IMR-90 (cell line): ENCODE data around the gene SEZ6L. TPM values are rescaled to one million over a fixed set of nuclear protein-coding genes. Genes with fewer than 3 reads are reported as not detected.

Experiments used
- ATAC-seq: fragments of 200-7000 bp; cut with Tn5 transposase; 2 replicates; pipeline ENCODE4 v1.9.1; 2020; ENCODE audit warnings: low read depth, mild to moderate bottlenecking, moderate library complexity
- BruUV-seq: library from RNA; stranded (reverse); fragments of 400-500 nt; replicated peaks from 2 replicates; lab custom pipeline; 2021; lab: Mats Ljungman, UMichigan
- CTCF ChIA-PET: fragments of 300-600 bp; formaldehyde crosslinking; extraction: SDS; loops from one replicate; lab custom pipeline; 2021; ENCODE audit warnings: antibody characterized with exemption; lab: Yijun Ruan, JAX
- POLR2A ChIA-PET: fragments of 300-600 bp; sonication (Branson Sonifier 250); formaldehyde crosslinking; loops from one replicate; lab custom pipeline; 2022; ENCODE audit warnings: antibody characterized with exemption; ENCODE audit not compliant: unreplicated experiment; lab: Charles Lee
- DNase-seq: peaks from one replicate; pipeline ENCODE4 v3.0.0; 2013
- H2AFZ ChIP-seq: replicated peaks from 2 replicates; pipeline ENCODE3; 2013; ENCODE audit warnings: low read length, mild to moderate bottlenecking; ENCODE audit not compliant: poor library complexity
- H2AK5ac ChIP-seq: 2 replicates; pipeline ENCODE4 v1.6.1; 2013; ENCODE audit warnings: low read depth, low read length, inconsistent platforms
- H2AK9ac ChIP-seq: replicated peaks from 2 replicates; pipeline ENCODE3; 2013; ENCODE audit warnings: mild to moderate bottlenecking, low read depth, low read length, moderate library complexity; ENCODE audit not compliant: poor library complexity
- H2BK120ac ChIP-seq: 2 replicates; pipeline ENCODE4 v1.6.1; 2013; ENCODE audit warnings: low read depth, low read length, inconsistent platforms
- H2BK15ac ChIP-seq: 3 replicates; pipeline ENCODE4 v1.6.1; 2013; ENCODE audit warnings: low read depth, low read length, inconsistent platforms
- H2BK20ac ChIP-seq: 2 replicates; pipeline ENCODE4 v1.6.1; 2013; ENCODE audit warnings: low read depth, mild to moderate bottlenecking, inconsistent platforms, low read length, moderate library complexity
- H2BK5ac ChIP-seq: 2 replicates; pipeline ENCODE4 v1.6.1; 2013; ENCODE audit warnings: mild to moderate bottlenecking, low read depth, low read length, inconsistent platforms; ENCODE audit not compliant: poor library complexity, severe bottlenecking
- H3K14ac ChIP-seq: replicated peaks from 2 replicates; pipeline ENCODE4 v1.6.1; 2013; ENCODE audit warnings: low read depth, low read length, inconsistent platforms
- H3K18ac ChIP-seq: 2 replicates; pipeline ENCODE4 v1.6.1; 2013; ENCODE audit warnings: low read depth, low read length, control low read depth
- H3K23ac ChIP-seq: 2 replicates; pipeline ENCODE4 v1.6.1; 2013; ENCODE audit warnings: low read depth, low read length, inconsistent platforms
- H3K27ac ChIP-seq: 2 replicates; pipeline ENCODE4 v1.5.1; 2013; ENCODE audit warnings: mild to moderate bottlenecking, control low read depth, low read length; ENCODE audit not compliant: insufficient read depth
- H3K27me3 ChIP-seq: 2 replicates; pipeline ENCODE4 v1.6.1; 2013; ENCODE audit warnings: low read length; ENCODE audit not compliant: control insufficient read depth, insufficient read depth
- H3K36me3 ChIP-seq: 2 replicates; pipeline ENCODE4 v1.6.1; 2013; ENCODE audit warnings: low read length, mixed read lengths; ENCODE audit not compliant: control insufficient read depth, insufficient read depth
- H3K4ac ChIP-seq: 2 replicates; pipeline ENCODE4 v1.6.1; 2013; ENCODE audit warnings: low read depth, low read length, inconsistent platforms
- H3K4me1 ChIP-seq: 2 replicates; pipeline ENCODE4 v1.6.1; 2013; ENCODE audit warnings: low read length, mixed read lengths; ENCODE audit not compliant: control insufficient read depth, insufficient read depth
- H3K4me2 ChIP-seq: 2 replicates; pipeline ENCODE4 v1.6.1; 2013; ENCODE audit warnings: low read depth, mild to moderate bottlenecking, control low read depth, low read length, moderate library complexity
- H3K4me3 ChIP-seq: 2 replicates; pipeline ENCODE4 v1.5.1; 2013; ENCODE audit warnings: low read depth, mild to moderate bottlenecking, control low read depth, low read length, moderate library complexity; ENCODE audit not compliant: insufficient read depth
- H3K56ac ChIP-seq: 2 replicates; pipeline ENCODE4 v1.6.1; 2013; ENCODE audit warnings: low read length, inconsistent platforms; ENCODE audit not compliant: insufficient read depth; ENCODE audit errors: extremely low read depth
- H3K79me1 ChIP-seq, 2 experiments: 2 replicates each; pipeline ENCODE4 v1.6.1; 2013; ENCODE audit warnings: low read length in 2 of 2, inconsistent platforms in 1 of 2, low read depth in 1 of 2
- H3K9ac ChIP-seq: 2 replicates; pipeline ENCODE4 v1.6.1; 2013; ENCODE audit warnings: low read depth, low read length, control low read depth
- H3K9me1 ChIP-seq: 2 replicates; pipeline ENCODE4 v1.6.1; 2013; ENCODE audit warnings: low read length, inconsistent platforms; ENCODE audit not compliant: insufficient read depth
- H3K9me3 ChIP-seq: 2 replicates; pipeline ENCODE4 v1.6.1; 2013; ENCODE audit warnings: low read length; ENCODE audit not compliant: control insufficient read depth, insufficient read depth
- H4K20me1 ChIP-seq: 2 replicates; pipeline ENCODE4 v1.6.1; 2013; ENCODE audit warnings: low read length, inconsistent platforms; ENCODE audit not compliant: insufficient read depth
- H4K5ac ChIP-seq: 2 replicates; pipeline ENCODE4 v1.6.1; 2013; ENCODE audit warnings: mild to moderate bottlenecking, low read depth, low read length, control low read depth
- H4K8ac ChIP-seq, 2 experiments: 2 replicates each; pipeline ENCODE4 v1.6.1; 2013; ENCODE audit warnings: low read depth in 2 of 2, low read length in 2 of 2, control low read depth in 1 of 2, inconsistent platforms in 1 of 2
- H4K91ac ChIP-seq: 2 replicates; pipeline ENCODE4 v1.6.1; 2013; ENCODE audit warnings: low read depth, low read length, inconsistent platforms; ENCODE audit not compliant: insufficient read depth
- CEBPB ChIP-seq: IDR thresholded peaks from 2 replicates; pipeline ENCODE4 v1.6.1; 2012; ENCODE audit warnings: low read depth, low read length, improper control_type of control experiment
- CHD1 ChIP-seq: IDR thresholded peaks from 2 replicates; pipeline ENCODE4 v1.6.1; 2012; ENCODE audit warnings: low read depth, low read length, improper control_type of control experiment
- CTCF ChIP-seq: conservative IDR thresholded peaks from 2 replicates; pipeline ENCODE4 v1.5.1; 2012; ENCODE audit warnings: mild to moderate bottlenecking, low read depth, low read length, improper control_type of control experiment
- ELK1 ChIP-seq: fragments of 150-350 bp; IDR thresholded peaks from 2 replicates; pipeline ENCODE4 v1.6.1; 2016; ENCODE audit warnings: low read depth, mild to moderate bottlenecking, low read length, moderate library complexity, borderline replicate concordance
- FOS ChIP-seq: fragments of 150-350 bp; IDR thresholded peaks from 2 replicates; pipeline ENCODE4 v1.6.1; 2016; ENCODE audit warnings: low read depth, low read length
- MAFK ChIP-seq: IDR thresholded peaks from 2 replicates; pipeline ENCODE4 v1.6.1; 2012; ENCODE audit warnings: low read depth, low read length, improper control_type of control experiment
- MXI1 ChIP-seq: IDR thresholded peaks from 2 replicates; pipeline ENCODE4 v1.6.1; 2012; ENCODE audit warnings: low read depth, mild to moderate bottlenecking, low read length, moderate library complexity, borderline replicate concordance
- POLR2A ChIP-seq: IDR thresholded peaks from 2 replicates; pipeline ENCODE4 v1.6.1; 2012; ENCODE audit warnings: mild to moderate bottlenecking, low read depth, low read length
- RAD21 ChIP-seq: IDR thresholded peaks from 2 replicates; pipeline ENCODE4 v1.6.1; 2012; ENCODE audit warnings: low read length, improper control_type of control experiment
- RCOR1 ChIP-seq: IDR thresholded peaks from 2 replicates; pipeline ENCODE4 v1.6.1; 2012; ENCODE audit warnings: mild to moderate bottlenecking, low read length, improper control_type of control experiment; ENCODE audit not compliant: insufficient replicate concordance
- SMC3 ChIP-seq: fragments of 150-350 bp; IDR thresholded peaks from 2 replicates; pipeline ENCODE4 v1.6.1; 2016; ENCODE audit warnings: low read depth, mild to moderate bottlenecking, antibody characterized with exemption, low read length, moderate library complexity
- WGBS, 2 experiments: methylation state at CpG; one replicate each; pipeline versions ENCODE4 v1.1.5 to v1.1.7; 2013; ENCODE audit warnings: missing lambda C conversion rate in 2 of 2; ENCODE audit not compliant: insufficient read length in 1 of 2; ENCODE audit errors: extremely low coverage in 2 of 2; 5-methylcytosine and 5-hydroxymethylcytosine counted together
- dilution Hi-C: fragments of 300-500 bp; cut with HindIII; formaldehyde crosslinking; loops from one replicate; pipeline ENCODE4 v1.14.3; 2018; ENCODE audit warnings: low sequenced_read_pairs; ENCODE audit not compliant: unreplicated experiment
- in situ Hi-C: fragments of 300-500 bp; cut with MboI; formaldehyde crosslinking; loops from 3 replicates; pipeline ENCODE4 v1.14.3; 2019; ENCODE audit warnings: low sequenced_read_pairs, inconsistent platforms, mixed read lengths
- intact Hi-C: fragments of 100-400 bp; cut with micrococcal nuclease; formaldehyde crosslinking; loops from 2 replicates; pipeline ENCODE4 v1.10.0; 2022
- polyA plus RNA-seq, 3 experiments: library from polyadenylated mRNA; depleted of rRNA; stranded (reverse); fragments of >200 nt; gene quantifications; 2 replicates each; pipeline ENCODE4 v1.2.3, GENCODE V29; 2012; ENCODE audit warnings: low replicate concordance in 1 of 3
- total RNA-seq: library from RNA; depleted of rRNA; stranded (reverse); fragments of >200 nt; gene quantifications from 2 replicates; pipeline ENCODE4 v1.2.3, GENCODE V29; 2012

The SEZ6L gene
- total and polyA plus RNA-seq, 2 of the 4 experiments (the other 2 are of a cell fraction) = not detected

- H2AFZ ChIP-seq = no peak overlapping the region
- no peak overlapping the region for H2BK120ac ChIP-seq
- in situ Hi-C loops = no loop called here
- H3K4me2 ChIP-seq = no peak overlapping the region
- no peak overlapping the region for H3K18ac ChIP-seq
- no peak overlapping the region for H2AK5ac ChIP-seq
- no peaks in the 10 kb centered on the region for H3K79me1 ChIP-seq
- no peak overlapping the region for H3K4me3 ChIP-seq
- H3K23ac ChIP-seq = no peak overlapping the region
- H3K4ac ChIP-seq = no peak overlapping the region
- DNase-seq (no peak), ATAC-seq (no peak)
- no peak overlapping the region for H2AK9ac ChIP-seq
- no peak overlapping the region for H4K8ac ChIP-seq
- no peak overlapping the region for H3K56ac ChIP-seq
- H3K4me1 ChIP-seq = no peaks in the 10 kb centered on the region
- H3K14ac ChIP-seq = no peak overlapping the region
- peaks cover 4% of the 10 kb centered on the region for H3K27me3 ChIP-seq
- no peaks in the 10 kb centered on the region for H4K20me1 ChIP-seq
- H2BK20ac ChIP-seq = no peak overlapping the region
- intact Hi-C loops = no loop called here
- no peaks in the 10 kb centered on the region for H3K36me3 ChIP-seq
- no peaks in the 10 kb centered on the region for H3K9me1 ChIP-seq
- CTCF ChIA-PET = interaction anchor here (0.6 kb wide), 1 partner anchor 25 kb away, joined by 3 read pairs; no protein-coding TSS in a partner anchor
- no peak overlapping the region for H4K91ac ChIP-seq
- H2BK15ac ChIP-seq = no peak overlapping the region
- POLR2A ChIA-PET = no interaction called here
- WGBS, 2 experiments = no CpG with 5 or more reads among the region's 3 CpGs
- no peak overlapping the region for H3K9ac ChIP-seq
- H4K5ac ChIP-seq = no peak overlapping the region
- H3K27ac ChIP-seq = no peak overlapping the region
- TF ChIP-seq POLR2A = no peak
- TF ChIP-seq MAFK = no peak
- no peak for TF ChIP-seq CEBPB
- TF ChIP-seq RCOR1 = no peak
- TF ChIP-seq CHD1 = no peak
- no peak for TF ChIP-seq RAD21
- no peak for TF ChIP-seq ELK1
- no peak for TF ChIP-seq SMC3
- no peak for TF ChIP-seq FOS
- no peak for TF ChIP-seq CTCF
- TF ChIP-seq MXI1 = no peak
- no peak overlapping the region for H2BK5ac ChIP-seq
- no TSS peak for BruUV-seq
- no peaks in the 10 kb centered on the region for H3K9me3 ChIP-seq
- dilution Hi-C loops = no loop called here
These were observed 139.2 kb downstream of the SEZ6L start for GRCh38 chr22:26308467-26308866.
